Ramos (cell line): ENCODE measurements around the gene GSKIP.
"Not testable (repeated sequence)": the region's sequence is repeated elsewhere in the genome, so short reads cannot be mapped to it uniquely, and the experiment has no call there.

Experiments
- in situ Hi-C: fragments of 300-500 bp; cut with MboI; formaldehyde crosslinking; loops from one replicate; pipeline ENCODE4 v1.14.3; 2022; ENCODE audit warnings: low sequenced_read_pairs; ENCODE audit not compliant: unreplicated experiment

The GSKIP gene, protein sequence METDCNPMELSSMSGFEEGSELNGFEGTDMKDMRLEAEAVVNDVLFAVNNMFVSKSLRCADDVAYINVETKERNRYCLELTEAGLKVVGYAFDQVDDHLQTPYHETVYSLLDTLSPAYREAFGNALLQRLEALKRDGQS

GRCh38 chr14:96362965-96363750 is at the start of gene GSKIP, which contains the start of gene ATG2B:
Gene GSKIP, plus strand, starts transcription at chr14:96363526. Its CDS starts 18,722 bp downstream, at chr14:96382248.
Gene ATG2B, minus strand, starts transcription at chr14:96363341. Its CDS starts 365 bp downstream, at chr14:96362976.
- in situ Hi-C loops, result no loop called here

- in situ Hi-C loops, result no loop called here
These were observed 47.2 kb upstream of the GSKIP start for GRCh38 chr14:96316087-96316486.

DNA sequence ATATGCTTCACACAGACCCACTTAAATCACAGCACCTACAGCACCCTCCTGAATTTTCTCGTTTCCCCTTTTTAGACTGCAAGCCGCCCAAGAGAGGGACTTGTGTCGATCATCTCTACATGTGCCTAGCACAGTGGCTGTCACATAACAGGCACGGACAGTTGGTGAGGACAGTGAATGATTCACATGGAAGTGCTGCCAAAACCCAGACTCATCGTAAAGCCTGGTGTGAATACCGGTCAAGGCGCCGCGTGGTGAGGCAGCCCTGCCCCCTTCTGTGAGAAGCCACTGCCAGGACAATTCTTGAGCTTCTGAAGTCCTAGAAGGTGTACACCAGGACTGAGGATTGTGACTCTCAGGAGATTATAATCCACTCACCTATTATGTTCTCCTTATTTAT is 44.5 kb upstream of the GSKIP start:
- in situ Hi-C loops, result no loop called here

DNA sequence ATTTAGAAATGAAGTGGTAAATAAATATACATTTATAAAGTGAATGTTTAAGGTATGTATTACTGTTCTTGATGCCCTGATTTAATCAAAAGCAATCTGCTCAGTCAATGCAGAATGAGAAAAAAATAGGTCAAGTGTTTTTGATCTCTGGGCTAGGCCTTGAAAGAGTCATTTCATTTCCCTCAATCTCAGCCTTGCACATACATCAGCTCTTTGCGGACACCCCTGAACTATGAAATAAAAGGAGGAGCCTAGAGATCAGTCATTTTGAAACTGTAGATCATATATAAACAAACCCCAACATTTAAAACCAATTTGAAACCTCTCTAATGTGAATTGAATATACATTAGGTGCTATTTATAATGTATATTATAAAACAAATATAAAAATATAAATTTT is 42.7 kb upstream of the GSKIP start:
- in situ Hi-C loops, result no loop called here

- in situ Hi-C loops, result no loop called here
These were observed 39.1 kb upstream of the GSKIP start for GRCh38 chr14:96324219-96324618.

GRCh38 chr14:96338551-96338950 is 24.8 kb upstream of the GSKIP start:
- in situ Hi-C loops, result no loop called here

- in situ Hi-C loops, result no loop called here
These were observed 22.0 kb upstream of the GSKIP start for GRCh38 chr14:96341323-96341722.

- in situ Hi-C loops, result no loop called here
These were observed 17.7 kb upstream of the GSKIP start for GRCh38 chr14:96345669-96346068.

DNA sequence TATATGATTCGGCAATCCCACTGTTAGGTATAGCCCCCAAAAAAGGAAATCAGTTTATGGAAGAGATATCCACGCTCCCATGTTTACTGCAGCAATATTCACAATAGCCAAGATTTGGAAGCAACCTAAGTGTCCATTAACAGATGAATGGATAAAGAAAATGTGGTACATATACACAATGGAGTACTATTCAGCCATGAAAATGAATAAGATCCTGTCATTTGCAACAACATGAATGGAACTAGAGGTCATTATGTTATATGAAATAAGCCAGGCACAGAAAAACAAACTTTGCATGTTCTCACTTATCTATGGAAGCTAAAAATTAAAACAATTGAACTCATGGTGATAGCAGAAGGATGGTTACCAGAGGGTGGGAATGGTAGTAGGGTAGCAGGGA is 15.4 kb upstream of the GSKIP start:
- in situ Hi-C loops, result not testable (repeated sequence)

DNA sequence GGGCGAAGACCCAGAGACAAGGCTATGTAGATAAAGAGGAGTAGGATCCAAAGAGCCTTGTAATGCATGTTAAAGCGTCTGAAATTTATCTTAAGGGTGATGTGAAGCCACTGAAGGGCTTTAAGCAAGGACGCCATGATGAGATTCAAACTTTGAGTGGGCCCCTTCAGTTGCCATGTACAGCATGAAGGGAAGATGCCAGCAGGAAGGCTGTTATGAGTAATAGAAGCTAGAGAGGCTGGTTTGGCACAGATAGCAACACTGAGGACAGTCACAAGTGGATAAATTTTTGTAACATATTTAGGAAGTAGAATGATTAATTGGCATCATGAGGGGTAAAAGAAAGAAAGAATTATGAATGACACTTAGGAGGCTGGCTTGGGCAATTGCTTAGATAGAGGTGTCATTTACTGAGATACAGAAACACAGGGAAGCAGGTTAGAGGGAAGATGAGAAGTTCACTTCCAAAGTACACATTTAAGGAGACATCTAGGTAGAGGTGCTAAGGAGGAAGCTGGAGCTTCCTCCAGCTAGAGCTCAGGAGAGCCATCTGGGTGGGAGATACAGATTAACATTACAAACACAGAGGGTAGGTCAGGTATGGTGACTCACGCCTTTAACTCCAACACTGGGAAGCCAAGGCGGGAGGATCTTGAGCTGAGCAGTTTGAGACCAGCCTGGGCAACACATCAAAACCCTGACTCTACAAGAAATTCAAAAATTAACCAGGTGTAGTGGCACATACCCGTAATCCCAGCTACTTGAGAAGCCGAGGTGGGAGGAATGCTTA is 13.8 kb upstream of the GSKIP start:
- in situ Hi-C loops, result no loop called here

GRCh38 chr14:96351986-96352385 is 11.3 kb upstream of the GSKIP start:
- in situ Hi-C loops, result no loop called here

DNA sequence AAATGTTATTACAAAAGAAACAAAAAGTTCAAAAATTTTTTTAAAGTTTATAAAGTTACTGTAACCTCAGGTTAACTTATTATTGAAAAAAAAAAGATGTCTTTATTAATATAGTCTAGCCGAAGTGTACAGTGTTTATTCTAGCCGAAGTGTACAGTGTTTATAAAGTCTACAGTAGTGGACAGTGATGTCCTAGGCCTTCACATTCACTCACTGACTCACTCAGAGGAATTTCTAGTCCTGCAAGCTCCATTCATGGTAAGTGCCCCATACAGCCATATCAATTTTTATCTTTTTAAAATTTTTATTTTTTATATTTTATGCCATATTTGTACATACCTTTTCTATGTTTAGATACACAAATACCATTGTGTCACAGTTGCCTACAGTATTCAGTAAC is 10.6 kb upstream of the GSKIP start:
- in situ Hi-C loops, result no loop called here

- in situ Hi-C loops, result no loop called here
These were observed 9.1 kb upstream of the GSKIP start for GRCh38 chr14:96354246-96354645.

GRCh38 chr14:96357216-96357615 is 6.1 kb upstream of the GSKIP start:
- in situ Hi-C loops, result no loop called here

- in situ Hi-C loops, result no loop called here
These were observed 3.4 kb upstream of the GSKIP start for GRCh38 chr14:96359959-96360358.

DNA sequence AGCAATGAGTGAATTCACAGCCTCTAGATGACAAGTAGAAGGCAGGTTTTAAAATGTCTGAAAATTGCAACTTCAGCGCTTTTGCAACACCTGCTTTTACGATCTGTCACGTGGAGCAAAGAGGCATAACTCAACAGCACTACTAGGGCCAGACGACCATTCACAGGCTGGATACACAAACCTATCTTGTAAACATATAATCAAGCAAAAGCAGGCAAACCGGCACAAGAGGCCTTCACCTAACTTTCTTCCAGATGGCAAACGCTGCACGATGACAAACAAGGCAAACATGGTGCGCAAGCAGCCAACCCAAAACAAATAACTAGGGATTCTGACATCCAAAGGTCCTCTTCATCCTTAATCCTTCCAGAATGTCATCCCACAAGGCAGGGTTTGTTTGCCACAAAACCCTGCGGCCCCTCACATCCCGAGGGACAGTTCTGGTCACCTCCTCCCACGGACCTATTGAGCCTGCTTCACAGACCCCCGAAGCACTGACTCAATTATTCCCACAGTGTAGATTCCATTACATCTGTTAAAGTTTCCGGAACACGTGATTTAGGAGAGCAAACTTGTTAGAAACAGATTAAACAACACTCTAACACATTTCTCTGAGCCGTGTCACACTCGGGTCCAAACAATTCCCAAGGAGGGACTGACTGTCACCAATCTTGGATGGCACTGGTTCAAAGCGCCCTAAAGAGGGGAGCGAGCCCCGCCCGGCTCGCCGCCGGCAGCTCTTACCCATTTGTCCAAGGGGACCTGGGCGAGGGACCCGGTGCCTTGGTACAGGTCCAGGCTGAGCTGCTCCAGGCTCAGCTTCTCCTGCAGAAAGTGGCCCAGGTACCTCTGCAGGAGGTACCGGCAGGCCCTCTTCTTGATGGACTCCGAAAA is 1.0 kb upstream of the GSKIP start:
- in situ Hi-C loops, result no loop called here

DNA sequence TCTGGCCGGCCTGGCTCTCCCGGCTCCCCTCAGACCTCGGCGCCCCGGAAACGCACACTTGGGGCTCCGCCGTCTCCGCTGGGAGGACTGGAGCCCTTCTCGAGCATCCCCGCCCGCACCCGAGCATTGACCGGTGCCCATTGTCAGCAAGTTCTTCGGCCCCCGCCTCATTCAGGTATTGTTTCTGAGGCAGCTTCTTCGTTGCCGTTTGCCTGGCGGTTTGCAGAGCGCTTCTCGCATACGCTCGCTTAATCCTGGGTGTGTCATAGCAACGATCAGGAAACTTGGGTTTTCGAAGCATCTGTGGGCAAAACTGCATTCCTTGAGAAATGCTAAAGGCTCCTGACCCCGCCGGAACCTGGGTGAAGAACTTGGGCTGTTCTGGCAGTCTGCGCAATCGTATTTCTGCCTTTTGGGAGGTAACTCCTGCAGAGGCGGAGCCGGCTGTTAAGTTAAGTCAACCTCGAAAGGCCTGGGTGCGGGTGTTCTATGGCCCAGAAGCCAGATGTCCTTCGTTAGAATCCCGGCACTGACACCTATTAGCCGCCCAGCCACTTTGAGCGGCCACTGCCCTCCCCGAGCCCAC is 518 bp downstream of the GSKIP start:
- in situ Hi-C loops, result no loop called here

DNA sequence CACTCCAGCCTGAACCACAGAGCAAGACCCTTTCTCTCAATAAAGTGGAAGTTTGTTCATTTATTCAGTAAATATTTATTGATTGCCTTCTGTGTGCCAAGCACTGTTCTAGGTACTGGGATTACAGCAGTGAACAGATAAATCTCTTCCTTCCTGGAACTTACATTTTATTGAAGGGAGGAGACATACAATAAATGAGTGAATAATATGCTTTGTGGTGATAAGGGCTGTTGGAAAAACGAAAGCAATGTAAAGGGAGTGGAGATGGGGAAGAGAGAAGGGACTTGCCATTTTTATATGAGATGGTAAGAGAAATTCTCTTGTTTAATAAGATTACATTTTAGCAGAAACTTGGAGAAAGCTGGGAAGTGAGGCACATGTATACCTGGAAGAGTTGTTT is 1.6 kb downstream of the GSKIP start:
- in situ Hi-C loops, result no loop called here

GRCh38 chr14:96368534-96368933 is 5.2 kb downstream of the GSKIP start:
- in situ Hi-C loops, result no loop called here

DNA sequence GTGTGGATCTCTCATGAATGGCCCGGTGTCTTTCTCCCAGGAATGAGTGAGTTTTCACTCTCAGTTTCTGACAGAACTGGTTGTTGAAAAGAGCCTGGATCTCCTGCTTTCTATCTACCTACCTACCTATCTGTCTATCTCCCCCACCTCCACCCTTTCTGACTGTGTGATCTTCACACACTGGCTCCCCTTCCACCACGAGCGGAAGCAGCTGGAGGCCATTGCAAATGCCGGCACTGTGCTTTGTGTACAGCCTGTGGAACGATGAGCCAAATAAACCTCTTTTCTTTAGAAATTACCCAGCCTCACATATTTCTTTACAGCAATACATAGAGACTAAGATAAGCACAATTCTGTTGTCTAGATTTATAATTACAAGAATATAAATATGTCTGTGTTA is 7.2 kb downstream of the GSKIP start:
- in situ Hi-C loops, result no loop called here
